ENCODE data around the gene KIF18B.

The KIF18B gene

DNA sequence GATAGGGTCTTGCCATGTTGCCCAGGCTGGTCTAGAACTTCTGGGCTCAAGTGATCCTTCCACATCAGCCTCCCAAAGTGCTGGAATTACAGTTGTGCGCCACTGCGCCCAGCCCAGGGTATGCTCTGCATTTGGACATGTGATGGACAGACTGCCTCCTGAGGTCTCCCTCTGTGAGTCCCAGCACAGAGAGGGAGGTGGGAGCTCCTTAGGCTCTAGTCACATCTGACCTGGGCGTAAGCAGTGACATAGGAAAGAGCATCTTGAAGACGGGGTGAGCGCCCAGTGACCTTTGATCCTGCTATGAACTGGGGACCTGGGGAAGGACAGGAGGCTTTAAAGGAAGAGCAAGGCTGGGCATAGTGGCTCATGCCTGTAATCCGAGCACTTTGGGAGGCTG, 30.1 kb downstream of the KIF18B start:
- DNase-seq, result no peak

DNA sequence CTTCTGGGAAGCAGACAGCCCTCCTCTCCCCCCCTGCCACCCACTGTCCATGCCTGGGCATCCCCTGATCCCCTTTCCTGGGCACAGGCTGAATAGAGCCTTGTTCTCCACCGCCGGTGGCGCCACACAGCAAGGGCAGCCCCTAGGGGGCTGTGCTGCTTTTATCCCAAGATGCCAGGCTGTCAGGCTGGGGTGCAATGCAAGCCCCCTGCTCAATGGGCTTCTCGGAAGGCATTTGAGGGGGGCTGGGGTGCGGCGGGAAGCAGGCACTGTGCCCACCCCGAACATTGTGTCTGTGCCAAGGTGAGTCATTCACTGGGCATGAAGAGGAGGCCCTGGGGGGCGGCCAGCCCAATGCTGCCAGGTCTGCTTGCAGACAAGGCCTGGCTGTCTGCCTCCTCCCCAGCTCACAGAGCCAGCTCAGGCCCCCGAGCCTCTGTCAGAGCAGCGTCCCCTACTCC, 30.8 kb downstream of the KIF18B start:
- no peak for DNase-seq

DNA sequence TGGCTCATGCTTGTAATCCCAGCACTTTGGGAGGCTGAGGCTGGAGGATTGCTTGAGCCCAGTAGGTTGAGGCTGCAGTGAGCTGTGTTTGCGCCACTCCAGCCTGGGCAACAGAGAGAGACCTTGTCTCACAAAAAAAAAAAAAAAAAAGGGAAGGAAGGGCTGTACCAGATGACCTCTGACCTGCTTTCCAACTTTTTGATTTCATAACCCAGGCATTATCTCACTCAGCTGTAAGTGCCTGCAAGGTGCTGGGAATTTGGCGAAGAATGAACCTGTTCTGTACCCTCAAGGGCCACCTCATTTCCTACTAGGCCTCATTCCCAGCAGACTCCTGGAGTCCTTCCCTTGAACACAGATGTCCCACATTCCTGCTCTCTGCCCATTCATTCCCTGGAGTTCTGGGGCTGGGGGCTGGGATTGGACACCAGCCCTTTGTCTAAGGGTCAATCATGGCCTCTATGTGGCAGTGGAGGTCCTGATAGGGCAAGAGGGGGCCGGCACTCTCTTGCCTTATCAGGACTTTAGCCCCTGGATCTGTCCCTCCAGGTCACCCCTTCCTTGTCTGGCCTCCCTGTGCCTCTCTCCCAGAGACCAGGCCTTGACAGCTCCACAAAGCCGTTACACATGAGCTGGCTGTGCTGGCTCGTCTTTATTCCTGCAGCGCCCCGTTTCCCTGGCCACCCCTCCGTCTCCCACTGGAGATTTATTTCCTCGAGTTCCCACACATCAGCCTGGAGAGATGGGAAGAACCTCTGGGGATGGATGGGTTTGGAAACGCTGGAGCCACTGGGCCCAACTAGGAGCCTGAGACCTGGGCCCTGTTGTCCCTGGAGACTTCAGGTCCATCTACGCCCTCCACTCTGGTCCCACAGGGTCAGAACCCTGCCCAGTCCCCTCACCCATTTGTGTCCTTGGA, 31.5 kb downstream of the KIF18B start:
- no peak for DNase-seq

DNA sequence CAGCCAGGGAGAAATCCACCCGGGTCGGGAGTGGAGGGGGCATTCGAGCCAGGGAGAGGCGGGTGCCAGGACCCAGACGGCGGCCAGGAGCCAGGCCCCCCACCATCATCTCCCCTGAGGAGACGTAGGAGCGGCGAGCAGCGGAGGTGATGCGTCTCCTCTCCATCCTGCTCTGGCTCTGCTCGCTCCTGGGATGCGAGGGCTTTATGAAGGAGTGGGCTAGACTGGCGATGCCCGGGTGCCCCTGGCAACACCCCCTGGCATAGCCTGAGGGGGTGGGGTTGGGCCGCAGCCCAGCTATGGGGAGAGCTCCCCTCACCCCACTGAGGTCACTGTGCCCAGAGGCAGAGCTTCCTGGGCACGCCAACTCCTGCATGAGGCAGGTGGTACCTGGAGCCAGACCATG, 32.2 kb downstream of the KIF18B start, which contains the start of gene GFAP:
Gene GFAP (minus strand): TSS at position 180 of the 406 bp plus-strand sequence. CDS start 14 bp downstream, at position 166.
- no peak for DNase-seq

DNA sequence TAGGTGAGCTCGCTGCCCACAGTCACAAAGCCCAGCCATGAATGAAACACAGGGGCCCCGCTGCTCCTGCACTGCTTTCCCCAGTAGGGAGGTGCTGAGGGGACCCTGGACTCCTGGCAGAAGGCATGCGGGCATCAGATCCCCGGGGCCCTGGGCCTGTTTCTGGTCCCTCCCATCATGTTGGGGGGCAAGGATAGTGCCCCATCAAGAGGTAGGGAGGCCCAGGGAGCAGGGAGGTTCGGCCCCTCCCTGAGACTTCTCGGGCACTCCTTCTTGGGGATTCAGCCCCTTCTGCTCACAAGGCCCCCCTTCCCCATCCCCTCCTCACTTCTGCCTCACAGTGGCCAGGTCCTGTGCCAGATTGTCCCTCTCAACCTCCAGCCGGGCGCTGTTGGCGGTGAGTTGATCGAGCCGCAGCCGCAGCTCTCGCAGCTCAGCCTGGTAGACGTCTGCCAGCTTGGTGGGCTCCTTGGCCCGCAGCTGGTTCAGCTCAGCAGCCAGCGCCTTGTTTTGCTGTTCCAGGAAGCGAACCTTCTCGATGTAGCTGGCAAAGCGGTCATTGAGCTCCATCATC, 32.8 kb downstream of the KIF18B start:
- no peak for DNase-seq

DNA sequence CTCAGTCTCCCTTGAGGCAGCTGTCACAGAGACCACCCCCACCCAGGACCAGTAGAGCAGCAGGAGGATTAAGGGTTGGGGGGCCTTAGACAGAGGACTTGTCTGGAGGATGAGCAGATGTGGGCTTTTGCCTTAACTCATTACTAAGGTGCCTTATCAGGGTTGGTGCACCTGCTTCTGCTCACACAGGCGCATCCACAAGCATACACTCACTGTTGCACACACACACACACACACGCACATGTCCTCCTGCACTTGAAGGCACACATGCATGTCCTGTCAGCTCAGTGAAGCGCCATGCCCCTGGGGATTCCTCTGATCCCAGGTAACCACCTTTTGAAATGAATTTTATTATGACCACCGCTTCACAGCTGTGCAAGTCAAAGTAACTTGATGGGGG, 33.4 kb downstream of the KIF18B start:
- DNase-seq, result no peak

DNA sequence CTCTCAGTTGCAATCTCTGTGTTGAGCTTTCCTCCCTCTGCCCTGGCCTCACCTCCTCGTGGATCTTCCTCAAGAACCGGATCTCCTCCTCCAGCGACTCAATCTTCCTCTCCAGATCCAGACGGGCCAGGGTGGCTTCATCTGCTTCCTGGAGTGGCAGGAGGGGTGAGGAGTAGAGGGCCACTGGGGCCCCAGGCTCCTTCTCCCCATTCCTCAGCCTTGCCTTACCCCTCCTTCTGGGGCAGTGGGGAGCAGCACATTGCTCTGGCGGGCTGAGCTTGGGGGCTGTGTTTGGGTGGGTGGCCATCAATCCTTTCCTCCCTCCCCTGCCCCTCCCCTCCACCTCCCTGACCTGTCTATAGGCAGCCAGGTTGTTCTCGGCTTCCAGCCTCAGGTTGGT, 33.9 kb downstream of the KIF18B start:
- DNase-seq, result no peak

DNA sequence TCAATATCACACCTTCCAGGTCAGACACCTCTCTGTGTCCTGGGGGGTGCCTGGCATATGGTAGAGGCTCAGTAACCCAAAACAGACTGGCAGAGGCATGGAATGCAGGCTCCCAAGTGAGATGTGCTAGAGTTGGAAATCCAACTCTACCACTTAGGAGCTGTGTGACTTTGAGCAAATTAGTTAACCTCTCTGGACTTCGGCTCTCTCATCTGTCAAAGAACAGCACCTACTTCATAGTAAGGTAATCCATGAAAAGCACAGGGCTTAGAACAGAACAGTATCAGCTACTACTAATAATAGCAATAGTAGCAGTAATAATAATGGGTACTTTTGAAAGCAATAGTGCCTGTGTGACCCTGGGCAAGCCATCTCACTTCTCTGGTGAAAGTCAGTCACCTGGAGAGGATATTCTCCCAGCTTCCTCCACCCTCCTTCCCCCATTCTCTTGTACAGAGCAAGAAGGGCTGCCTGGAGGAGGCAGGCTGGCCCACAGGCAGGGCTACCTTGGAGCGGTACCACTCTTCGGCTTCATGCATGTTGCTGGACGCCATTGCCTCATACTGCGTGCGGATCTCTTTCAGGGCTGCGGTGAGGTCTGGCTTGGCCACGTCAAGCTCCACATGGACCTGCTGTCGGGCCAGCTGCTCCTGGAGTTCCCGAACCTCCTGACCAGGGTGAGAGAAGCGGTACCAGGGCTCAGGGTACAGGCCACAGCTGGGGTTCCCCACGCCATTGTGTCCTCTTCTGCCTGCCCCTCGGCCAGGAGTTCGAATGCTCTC, 34.6 kb downstream of the KIF18B start:
- DNase-seq, result no peak

DNA sequence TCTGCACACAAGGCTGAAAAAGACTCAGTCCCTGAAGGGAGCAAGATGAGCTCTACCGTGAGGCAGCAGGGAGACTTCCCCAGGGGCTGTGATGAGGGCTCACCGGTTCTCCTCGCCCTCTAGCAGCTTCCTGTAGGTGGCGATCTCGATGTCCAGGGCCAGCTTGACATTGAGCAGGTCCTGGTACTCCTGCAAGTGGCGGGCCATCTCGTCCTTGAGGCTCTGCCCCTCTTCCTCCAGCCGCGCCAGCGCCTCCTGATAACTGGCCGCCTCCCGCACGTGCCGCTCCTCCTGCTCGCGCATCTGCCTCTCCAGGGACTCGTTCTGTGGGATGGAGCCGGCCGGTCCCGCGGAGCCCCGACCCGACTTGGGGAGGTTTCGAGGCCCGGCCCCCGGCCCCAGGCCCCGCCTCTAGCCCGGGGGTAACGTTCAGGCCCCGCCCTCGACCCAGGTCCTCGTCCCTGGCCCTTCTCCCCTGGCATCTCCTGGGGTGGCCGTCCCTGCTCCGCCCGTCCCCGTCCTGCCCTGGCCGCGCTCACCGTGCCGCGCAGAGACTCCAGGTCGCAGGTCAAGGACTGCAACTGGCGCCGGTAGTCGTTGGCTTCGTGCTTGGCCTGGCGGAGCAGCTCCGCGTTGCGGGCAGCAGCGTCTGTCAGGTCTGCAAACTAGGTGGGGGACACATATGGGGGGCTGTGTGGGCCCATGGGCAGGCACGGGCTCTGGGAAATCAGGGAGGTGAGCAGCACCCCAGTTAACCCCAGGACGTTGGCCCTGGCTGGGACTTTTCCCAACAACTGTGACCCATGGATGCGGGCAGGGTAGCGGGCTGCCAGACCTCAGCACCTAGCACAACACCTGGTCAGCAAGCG, 36.2 kb downstream of the KIF18B start:
- DNase-seq, result peak; percentile 48

DNA sequence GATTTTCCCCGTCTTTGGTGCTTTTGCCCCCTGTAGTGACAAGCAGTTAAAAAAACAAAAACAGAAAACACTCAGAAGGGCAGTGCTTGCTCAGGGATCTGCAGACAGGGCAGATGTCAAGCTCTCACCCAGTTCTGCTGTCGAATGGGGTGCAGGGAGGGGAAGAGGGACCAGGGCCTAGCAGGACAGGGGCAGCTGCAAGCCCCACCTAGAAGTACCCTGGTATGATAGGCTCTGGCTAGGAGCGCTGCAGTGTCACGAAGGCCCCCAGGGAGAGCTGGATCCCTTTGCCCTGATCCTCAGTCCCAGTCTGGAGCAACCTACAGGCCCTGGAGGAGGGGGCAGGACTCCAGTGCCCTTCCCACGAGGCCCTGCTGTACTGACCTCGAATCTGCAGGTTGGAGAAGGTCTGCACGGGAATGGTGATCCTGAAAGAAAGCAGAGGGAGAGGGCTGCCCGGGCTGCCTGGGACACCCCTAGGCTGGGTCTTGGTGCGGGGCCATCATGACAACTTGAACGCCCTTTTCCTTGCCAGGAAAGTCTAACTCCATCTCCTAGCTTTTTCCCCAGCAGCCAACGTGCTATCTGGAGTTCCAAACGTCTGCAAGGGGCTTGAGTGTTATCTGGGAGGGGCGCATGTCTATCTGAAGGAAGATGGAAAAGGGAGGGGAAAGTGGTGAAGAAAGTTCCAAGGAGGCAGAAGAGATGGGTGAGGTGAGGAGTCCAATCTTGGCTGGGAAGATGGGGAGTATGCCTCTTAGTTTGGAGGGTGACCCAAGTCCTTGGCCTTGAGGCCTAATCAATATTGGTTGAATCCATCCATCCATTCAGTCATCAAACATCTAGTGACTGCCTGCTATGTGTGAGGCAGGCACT, 37.1 kb downstream of the KIF18B start:
- DNase-seq, result no peak

DNA sequence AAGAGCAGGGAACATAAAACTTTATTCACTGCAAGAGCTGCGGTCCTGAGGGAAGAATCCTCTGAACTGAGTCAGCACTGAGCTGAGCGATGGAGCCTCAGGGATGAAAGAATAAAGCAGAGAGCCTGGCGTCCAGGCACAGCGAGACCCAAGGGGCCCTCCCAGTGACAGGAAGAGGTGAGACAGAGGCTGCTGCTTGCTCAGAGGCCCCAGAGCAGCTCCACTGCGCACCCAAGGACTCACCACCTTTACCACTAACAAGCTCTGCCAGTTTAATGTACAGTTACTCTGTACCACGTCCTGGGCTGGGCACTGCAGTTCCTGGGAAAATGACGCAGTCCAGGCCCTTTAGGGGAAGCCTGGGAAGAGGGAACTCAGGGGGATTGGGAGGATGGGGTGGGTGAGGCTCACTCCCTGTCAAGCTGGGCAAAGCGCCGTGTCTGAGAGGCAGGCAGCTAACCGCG, 37.9 kb downstream of the KIF18B start:
- no peak for DNase-seq

DNA sequence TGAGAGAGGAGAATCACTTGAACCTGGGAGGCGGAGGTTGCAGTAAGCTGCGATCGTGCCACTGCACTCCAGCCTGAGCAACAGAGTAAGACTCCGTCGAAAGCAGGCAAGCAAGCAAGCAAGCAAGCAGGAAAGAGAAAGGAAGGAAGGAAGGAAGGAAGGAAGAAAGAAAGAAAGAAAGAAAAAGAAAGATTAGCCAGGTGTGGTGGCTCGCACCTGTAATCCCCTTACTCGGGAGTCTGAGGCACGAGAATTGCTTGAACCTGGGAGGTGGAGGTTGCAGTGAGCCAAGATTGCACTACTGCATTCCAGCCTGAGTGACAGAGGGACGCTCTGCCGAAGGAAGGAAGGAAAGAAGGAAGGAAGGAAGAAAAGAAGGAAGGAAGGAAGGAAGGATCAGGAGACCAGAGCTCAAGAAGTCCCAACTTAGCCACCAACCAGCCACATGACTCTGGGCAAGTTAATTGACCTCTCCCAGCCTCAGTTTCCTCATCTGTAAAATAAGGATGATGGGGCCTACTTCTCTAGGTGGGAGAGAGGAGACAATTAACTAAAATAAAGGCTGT, 38.7 kb downstream of the KIF18B start:
- no peak for DNase-seq

DNA sequence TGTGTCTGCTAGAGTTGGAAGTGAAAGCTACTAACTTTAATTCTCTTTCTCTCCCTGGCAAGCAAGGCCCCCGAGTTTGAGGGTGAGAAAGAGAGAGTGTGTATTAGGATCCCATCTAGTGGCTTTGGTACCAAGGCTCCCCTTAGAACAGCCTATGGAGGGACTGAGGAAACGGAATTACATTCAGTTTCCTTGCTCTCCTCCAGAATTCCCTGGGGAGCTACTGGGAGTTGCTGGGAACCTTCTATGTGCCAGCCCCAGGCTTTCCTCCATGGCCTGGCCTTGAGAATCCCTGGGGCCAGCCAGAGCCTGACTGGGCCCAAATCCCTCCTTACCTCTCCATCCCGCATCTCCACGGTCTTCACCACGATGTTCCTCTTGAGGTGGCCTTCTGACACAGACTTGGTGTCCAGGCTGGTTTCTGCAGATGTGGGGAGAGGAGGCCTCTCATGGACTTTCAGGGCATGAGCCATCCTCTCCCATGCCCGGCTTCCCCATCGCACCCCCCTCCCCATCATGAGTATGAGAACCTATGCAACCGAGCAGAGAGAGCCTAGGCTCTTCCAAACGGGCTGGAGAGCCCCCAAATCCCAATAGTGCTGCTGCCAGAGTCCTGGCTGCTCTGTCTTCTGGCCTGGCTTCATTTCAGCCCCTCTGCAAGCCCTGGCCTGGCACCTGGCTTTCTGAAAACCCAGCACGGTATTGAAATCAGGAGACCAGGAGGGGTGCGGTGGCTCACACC, 39.7 kb downstream of the KIF18B start:
- no peak for DNase-seq

DNA sequence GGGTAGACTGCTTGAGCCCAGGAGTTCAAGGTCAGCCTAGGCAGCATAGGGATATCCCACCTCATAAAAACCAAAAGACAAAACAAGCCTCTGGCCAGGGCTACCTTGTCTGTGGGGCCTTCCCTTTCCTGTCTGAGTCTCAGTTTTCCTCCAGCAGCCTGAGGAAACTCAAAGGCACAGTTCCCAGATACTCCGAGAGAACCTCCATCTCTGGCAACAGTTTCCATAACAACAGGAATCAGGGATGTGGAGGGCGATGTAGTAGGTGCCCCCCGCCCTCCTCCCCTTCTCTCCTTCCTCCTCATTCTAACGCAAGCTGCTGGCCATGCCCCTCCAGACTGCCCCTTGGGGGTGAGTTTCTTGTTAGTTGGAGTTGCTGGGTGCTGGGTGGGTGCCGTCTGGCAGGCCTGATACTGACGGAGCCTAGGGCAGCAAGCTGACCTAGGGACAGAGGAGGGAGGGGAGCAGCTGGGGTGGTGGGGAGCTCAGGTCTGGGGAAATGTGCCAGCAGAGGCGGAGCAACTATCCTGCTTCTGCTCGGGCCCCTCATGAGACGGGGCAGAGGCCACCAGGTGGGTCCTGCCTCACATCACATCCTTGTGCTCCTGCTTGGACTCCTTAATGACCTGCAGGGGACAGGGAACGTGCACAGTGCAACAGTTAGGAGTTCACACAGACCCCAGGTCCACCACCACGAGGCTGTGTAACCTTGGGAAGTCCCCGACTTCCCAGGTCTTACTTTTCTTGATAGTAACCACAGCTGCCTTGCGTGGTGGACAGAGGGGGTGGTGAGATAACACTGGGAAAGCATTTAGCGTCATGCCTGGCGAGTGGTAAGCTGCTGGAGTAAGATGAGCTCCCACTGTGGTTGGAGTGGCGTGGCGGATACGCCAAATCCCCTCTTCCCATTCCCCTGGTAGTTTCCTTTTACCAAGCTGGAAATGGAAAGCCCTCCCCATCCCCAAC, 40.5 kb downstream of the KIF18B start:
- no peak for DNase-seq

DNA sequence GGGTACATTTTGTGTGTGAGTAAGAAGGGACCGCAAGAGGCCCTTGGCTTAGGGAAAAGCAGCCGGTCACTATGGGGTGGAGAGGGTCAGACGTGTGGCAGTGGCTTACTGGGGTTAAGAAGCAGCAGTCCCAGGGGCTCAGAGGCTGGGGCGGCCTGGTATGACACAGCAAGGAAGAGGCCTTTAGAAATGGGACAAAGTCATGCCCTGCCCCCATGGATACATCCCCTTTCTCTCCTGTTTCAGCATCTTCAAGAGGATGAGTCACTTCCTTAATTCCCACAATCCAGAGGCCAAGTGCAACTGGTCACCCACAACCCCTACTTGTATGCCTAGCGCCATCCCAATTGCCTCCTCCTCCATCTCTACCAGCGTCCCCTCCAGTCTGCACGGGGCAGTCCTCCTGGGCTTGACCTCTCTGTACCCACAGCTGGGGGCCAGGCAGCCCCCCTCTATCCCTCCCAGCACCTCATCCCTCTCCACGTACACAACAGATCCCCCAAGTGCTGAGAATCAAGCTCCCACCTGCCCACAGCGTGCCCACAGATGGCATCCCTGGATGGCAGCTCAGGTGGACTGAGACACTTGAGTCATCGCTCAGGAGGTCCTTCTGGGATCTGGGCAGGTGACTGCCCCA, 41.4 kb downstream of the KIF18B start:
- DNase-seq, result no peak

DNA sequence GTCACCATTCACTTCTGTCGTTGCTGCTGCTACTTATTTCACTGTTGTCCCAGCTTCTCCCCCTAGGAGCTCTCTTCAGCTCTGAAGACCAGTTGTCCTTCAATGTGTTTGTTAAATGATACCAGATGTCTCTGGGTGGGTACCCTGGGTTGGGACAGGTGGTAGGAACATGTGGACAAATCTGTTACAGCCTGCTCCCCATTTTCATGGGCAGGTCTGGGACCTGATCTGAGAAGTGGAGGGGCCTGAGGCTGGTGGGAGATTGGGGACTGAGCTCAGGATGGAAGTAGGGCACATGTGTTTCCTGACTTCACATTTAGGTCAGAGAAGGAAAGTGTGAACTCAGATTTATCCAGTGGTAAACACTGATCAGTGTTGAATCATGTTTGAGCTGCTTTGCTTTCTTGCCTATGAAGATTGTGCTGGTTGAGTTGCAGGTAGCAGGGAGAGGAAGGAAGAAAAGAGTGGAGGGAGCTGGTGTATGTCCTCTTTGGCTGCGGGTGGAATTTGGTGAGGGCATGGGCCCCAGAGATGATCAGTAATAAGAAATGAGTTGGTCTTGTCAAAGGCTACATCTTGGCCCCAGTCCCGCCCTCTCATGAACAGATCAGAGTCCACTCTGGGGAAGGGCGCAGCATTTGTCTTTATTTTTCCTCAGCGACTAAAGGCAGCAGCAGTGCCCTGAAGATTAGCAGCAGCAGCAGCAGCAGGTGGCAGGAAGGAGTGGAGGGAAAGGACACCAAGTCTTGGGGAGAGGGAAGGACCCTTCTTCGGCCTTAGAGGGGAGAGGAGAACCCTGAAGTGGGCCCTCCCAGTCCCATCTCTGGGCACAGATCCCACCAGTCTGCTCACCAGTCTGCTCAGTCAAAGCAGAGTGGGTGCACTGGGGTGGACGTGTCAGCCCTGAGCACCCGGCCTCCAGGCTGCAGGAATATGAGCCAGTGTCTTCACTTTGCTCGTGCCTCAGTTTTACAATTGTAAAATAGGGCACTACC, 42.3 kb downstream of the KIF18B start:
- no peak for DNase-seq

All from activated CD4-positive, alpha-beta T cell treated with anti-CD3 and anti-CD28 coated beads, Interleukin-2, amount 50 U/mL, for 1 hour (primary cell).